H1 (cell line): ENCODE measurements around the gene TXNDC16. TPM values are rescaled to one million over a fixed set of nuclear protein-coding genes. Genes with fewer than 3 reads are reported as not detected.

Experiments used
- CBX8 ChIP-seq: fragments of 300-800, 300-1000 bp; sonication (generic); IDR thresholded peaks from 2 replicates; pipeline ENCODE4 v1.7.1; 2016; ENCODE audit warnings: low read depth, low read length, borderline replicate concordance
- KDM5A ChIP-seq: fragments of 200-600 bp; IDR thresholded peaks from 2 replicates; pipeline ENCODE4 v1.7.1; 2012; ENCODE audit warnings: mild to moderate bottlenecking, low read length, inconsistent platforms, mixed read lengths
- PHF8 ChIP-seq: fragments of 200-600 bp; sonication (generic); conservative IDR thresholded peaks from 2 replicates; pipeline ENCODE4 v1.7.1; 2012; ENCODE audit warnings: low read depth, mild to moderate bottlenecking, inconsistent platforms, low read length, moderate library complexity
- polyA plus RNA-seq, 7 experiments: library from polyadenylated mRNA; depleted of rRNA in 3 of 7; stranded (reverse) in 5 of 7; unstranded in 2 of 7; fragments of >200 nt in 5 of 7; fragments of 200-250 nt in 2 of 7; gene quantifications; 1 replicate in 5 of 7; 2 replicates in 1 of 7; 4 replicates in 1 of 7; pipeline versions ENCODE4 v1.2.1 to v1.2.3, GENCODE V29; 2011 to 2013; ENCODE audit warnings: missing spikeins in 2 of 7, mixed read lengths in 2 of 7
- total RNA-seq: library from RNA; stranded (reverse); fragmentation: NEBNext Ultra II Directional; extraction: Animal tissue kit (Norgen Biotek cat#: 25700); gene quantifications from 2 replicates; pipeline ENCODE4 v1.2.1, GENCODE V29; 2021
- TF ChIP-seq, protein P1 (sequence below): IDR thresholded peaks from 2 replicates; pipeline ENCODE4 v1.6.1; 2011; ENCODE audit warnings: low read depth, mild to moderate bottlenecking, low read length; ENCODE audit not compliant: insufficient read depth

The TXNDC16 gene
- total and polyA plus RNA-seq, 2 of the 8 experiments (the other 6 are each of a cell fraction or from before 2014, with no cell fraction given): 6.7 to 14.3 TPM

DNA sequence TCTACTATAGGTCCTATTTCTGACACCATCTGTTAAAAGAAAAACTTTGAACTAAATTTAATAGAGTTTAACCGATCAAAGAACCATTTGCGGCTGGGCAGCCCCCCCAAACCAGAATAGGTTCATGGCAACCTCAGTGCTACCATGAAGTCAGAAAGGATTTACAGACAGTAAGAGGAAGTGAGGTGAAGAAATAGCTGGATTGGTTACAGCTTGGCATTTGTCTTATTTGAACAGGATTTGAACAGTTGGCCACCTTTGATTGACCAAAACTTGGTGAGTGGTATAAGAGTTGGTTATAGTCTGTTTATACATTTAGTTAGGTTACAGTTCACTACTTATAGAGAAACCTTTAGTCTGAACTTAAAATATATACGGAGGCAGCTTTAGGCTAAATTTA lies 88.9 kb downstream of the TXNDC16 start (continued):
- TF ChIP-seq, protein P1, sequence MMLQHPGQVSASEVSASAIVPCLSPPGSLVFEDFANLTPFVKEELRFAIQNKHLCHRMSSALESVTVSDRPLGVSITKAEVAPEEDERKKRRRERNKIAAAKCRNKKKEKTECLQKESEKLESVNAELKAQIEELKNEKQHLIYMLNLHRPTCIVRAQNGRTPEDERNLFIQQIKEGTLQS: no peak
- TF ChIP-seq CBX8 (no peak), KDM5A (no peak), PHF8 (no peak)
- TF ChIP-seq, all 59 proteins: peak for 0
